Amniotic epithelial cell (primary cell): Measurements from ENCODE around the gene COPB1.
"Not testable (repeated sequence)": the region's sequence is repeated elsewhere in the genome, so short reads cannot be mapped to it uniquely, and the experiment has no call there.

Experiments
- DNase-seq: peaks from one replicate; pipeline ENCODE4 v3.0.0-alpha.2; 2010; ENCODE audit warnings: low read depth

COPB1 gene

GRCh38 chr11:14499560-14500180 lies at the start of gene COPB1:
Gene COPB1, minus strand, starts transcription at chr11:14499811. Its CDS starts 883 bp downstream, at chr11:14498928.
- peak; percentile 93 for DNase-seq

GRCh38 chr11:14547440-14547839 lies 47.8 kb upstream of the COPB1 start:
- DNase-seq, result no peak

GRCh38 chr11:14546672-14547071 lies 47.1 kb upstream of the COPB1 start:
- DNase-seq, result no peak

- DNase-seq, result peak; percentile 81
Measured at GRCh38 chr11:14544611-14545010, 45.0 kb upstream of the COPB1 start.

- no peak for DNase-seq
Measured at GRCh38 chr11:14543260-14543659, 43.6 kb upstream of the COPB1 start.

- DNase-seq, result no peak
Measured at GRCh38 chr11:14542324-14542723, 42.7 kb upstream of the COPB1 start.

- peak; percentile 30 for DNase-seq
Measured at GRCh38 chr11:14541192-14541947, 41.8 kb upstream of the COPB1 start.

GRCh38 chr11:14539982-14540421 lies 40.4 kb upstream of the COPB1 start:
- DNase-seq, result no peak

- DNase-seq, result no peak
Measured at GRCh38 chr11:14538926-14539554, 39.4 kb upstream of the COPB1 start.

GRCh38 chr11:14538271-14538925 lies 38.8 kb upstream of the COPB1 start:
- no peak for DNase-seq

- peak; percentile 37 for DNase-seq
Measured at GRCh38 chr11:14537134-14537599, 37.6 kb upstream of the COPB1 start.

GRCh38 chr11:14535166-14535565 lies 35.6 kb upstream of the COPB1 start:
- not testable (repeated sequence) for DNase-seq

- no peak for DNase-seq
Measured at GRCh38 chr11:14529951-14530350, 30.3 kb upstream of the COPB1 start.

GRCh38 chr11:14529321-14529720 lies 29.7 kb upstream of the COPB1 start:
- no peak for DNase-seq

GRCh38 chr11:14522801-14523200 lies 23.2 kb upstream of the COPB1 start:
- no peak for DNase-seq

GRCh38 chr11:14522245-14522644 lies 22.6 kb upstream of the COPB1 start:
- no peak for DNase-seq

- DNase-seq, result no peak
Measured at GRCh38 chr11:14520747-14521151, 21.1 kb upstream of the COPB1 start.

GRCh38 chr11:14519917-14520746 lies 20.5 kb upstream of the COPB1 start, which contains the start of gene PSMA1:
Gene PSMA1, minus strand, starts transcription at chr11:14520386. Its CDS starts 87 bp downstream, at chr11:14520299.
- DNase-seq, result peak; percentile 95

- no peak for DNase-seq
Measured at GRCh38 chr11:14519597-14519916, 19.9 kb upstream of the COPB1 start.

- no peak for DNase-seq
Measured at GRCh38 chr11:14518820-14519219, 19.2 kb upstream of the COPB1 start.

- DNase-seq, result no peak
Measured at GRCh38 chr11:14513800-14514199, 14.2 kb upstream of the COPB1 start.

- peak; percentile 63 for DNase-seq
Measured at GRCh38 chr11:14506532-14506931, 6.9 kb upstream of the COPB1 start.
